ENCODE data around the gene ABT1.
A peak's percentile ranks its signal among the peaks of the same experiment; 100 is the strongest.

ABT1 gene

DNA sequence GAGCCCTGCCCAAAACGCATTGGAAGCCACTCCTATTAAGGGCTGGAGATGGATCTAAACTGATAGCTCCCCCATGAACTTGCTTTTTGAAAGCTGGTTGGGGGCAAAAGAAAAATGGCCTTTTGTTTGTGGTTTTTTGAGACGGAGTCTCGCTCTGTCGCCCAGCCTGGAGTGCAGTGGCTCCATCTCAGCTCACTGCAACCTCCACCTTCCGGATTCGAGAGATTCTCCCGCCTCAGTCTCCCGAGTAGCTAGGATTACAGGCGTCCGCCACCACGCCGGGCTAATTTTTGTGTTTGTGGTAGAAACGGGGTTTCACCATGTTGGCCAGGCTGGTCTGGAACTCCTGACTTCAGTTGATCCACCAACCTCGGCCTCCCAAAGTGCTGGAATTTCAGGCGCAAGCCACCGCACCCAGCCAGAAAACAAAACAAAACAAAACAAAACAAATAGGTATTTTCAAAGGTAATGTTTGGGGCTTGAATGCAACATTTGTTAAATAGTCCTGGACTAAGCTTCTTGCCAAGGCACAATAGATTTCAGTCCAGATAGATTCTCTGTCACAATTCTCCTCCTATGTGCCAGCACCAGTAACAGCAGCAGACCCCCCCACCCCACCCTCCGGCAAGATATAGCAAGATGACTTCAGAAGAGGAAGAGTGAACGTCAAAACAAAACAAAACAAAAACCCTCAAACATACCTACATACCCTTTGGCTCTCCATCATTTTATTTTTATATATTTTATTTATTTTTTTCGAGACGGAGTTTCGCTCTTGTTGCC lies 26.5 kb upstream of the ABT1 start:
- Histone ChIP-seq H3K4me2 (ENCODE audit: low read depth, low read length, poor library complexity, severe bottlenecking) (no peak overlapping the region), H3K27ac (ENCODE audit: low read depth, low read length) (no peak overlapping the region)

DNA sequence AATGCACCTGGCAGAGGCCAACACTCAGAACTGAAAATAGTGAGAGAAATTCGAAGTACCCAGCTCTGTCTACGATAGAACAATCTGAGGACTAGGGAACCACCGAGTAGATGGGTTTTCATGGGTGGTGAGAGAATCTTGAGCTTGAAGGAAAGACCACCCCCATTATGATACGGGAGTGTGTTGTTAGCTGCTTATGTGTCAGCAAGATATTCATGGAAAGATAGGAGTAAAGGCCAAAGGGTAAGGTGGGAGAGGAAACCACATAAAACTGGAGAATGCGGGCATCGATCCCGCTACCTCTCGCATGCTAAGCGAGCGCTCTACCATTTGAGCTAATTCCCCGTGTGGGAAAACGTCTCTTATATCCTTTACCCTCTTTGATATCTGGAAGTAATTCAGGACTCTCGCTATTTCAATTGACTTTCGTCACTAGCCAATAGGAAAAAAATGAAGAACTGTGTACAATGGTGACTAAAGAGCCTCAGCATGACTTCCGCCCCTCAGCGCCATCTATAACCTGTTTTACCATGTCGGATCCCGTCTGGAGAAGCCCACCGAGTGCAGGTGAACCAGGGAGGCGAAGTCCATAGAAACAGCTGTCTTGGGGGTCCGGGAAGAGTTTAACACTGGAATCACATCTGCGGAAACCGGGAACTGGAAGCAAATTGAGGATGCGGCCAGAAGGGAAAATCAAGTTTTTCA lies 25.0 kb upstream of the ABT1 start:
- TF ChIP-seq EZH2phosphoT487 (conservative IDR thresholded peaks at IDR 0.05; ENCODE audit: low read length) (no peak), CTCF (IDR thresholded peaks at IDR 0.05; ENCODE audit: insufficient read depth, low read length, poor library complexity, severe bottlenecking) (no peak)
- peak overlapping the region; percentile 46 for H2AFZ ChIP-seq (ENCODE audit: low read depth, low read length, severe bottlenecking)
- H3K79me2 ChIP-seq (ENCODE audit: insufficient read depth, low read length) = no peaks in the 10 kb centered on the region
- H3K27me3 ChIP-seq (ENCODE audit: low read length) = no peaks in the 10 kb centered on the region
- peak overlapping the region; percentile 44 for H3K4me2 ChIP-seq (ENCODE audit: low read depth, low read length, poor library complexity, severe bottlenecking)
- no peaks in the 10 kb centered on the region for H3K9me2 ChIP-seq (replicated peaks; ENCODE audit: insufficient read depth, low read length)
- H3K9me3 ChIP-seq (ENCODE audit: insufficient read depth, low read length) = no peaks in the 10 kb centered on the region
- no peak overlapping the region for H3K27ac ChIP-seq (ENCODE audit: low read depth, low read length)
- H3F3A ChIP-seq (ENCODE audit: insufficient read depth) = no peaks in the 10 kb centered on the region; the same call in 1 of the 2 replicates
- H3K4me3 ChIP-seq (ENCODE audit: insufficient read depth, low read length, poor library complexity, severe bottlenecking) = peak overlapping the region; percentile 18
- H4K20me1 ChIP-seq (ENCODE audit: low read depth, low read length) = no peaks in the 10 kb centered on the region
- H3K9ac ChIP-seq (ENCODE audit: low read length) = peak overlapping the region; percentile 18; the same call in 1 of the 2 replicates
- no peaks in the 10 kb centered on the region for H3K36me3 ChIP-seq (ENCODE audit: low read length)

More for the DNA sequence above, 26.5 kb upstream of the ABT1 start:
- H3F3A ChIP-seq (ENCODE audit: insufficient read depth) = no peaks in the 10 kb centered on the region; the same call in 1 of the 2 replicates
- H4K20me1 ChIP-seq (ENCODE audit: low read depth, low read length) = no peaks in the 10 kb centered on the region
- no peak overlapping the region for H2AFZ ChIP-seq (ENCODE audit: low read depth, low read length, severe bottlenecking)
- no peaks in the 10 kb centered on the region for H3K79me2 ChIP-seq (ENCODE audit: insufficient read depth, low read length)
- TF ChIP-seq EZH2phosphoT487 (conservative IDR thresholded peaks at IDR 0.05; ENCODE audit: low read length) = no peak
- TF ChIP-seq CTCF (IDR thresholded peaks at IDR 0.05; ENCODE audit: insufficient read depth, low read length, poor library complexity, severe bottlenecking) = no peak
- no peaks in the 10 kb centered on the region for H3K36me3 ChIP-seq (ENCODE audit: low read length)
- no peaks in the 10 kb centered on the region for H3K9me2 ChIP-seq (replicated peaks; ENCODE audit: insufficient read depth, low read length)
- H3K4me3 ChIP-seq (ENCODE audit: insufficient read depth, low read length, poor library complexity, severe bottlenecking) = no peak overlapping the region
- no peaks in the 10 kb centered on the region for H3K27me3 ChIP-seq (ENCODE audit: low read length)
- H3K9me3 ChIP-seq (ENCODE audit: insufficient read depth, low read length) = no peaks in the 10 kb centered on the region
- H3K9ac ChIP-seq (ENCODE audit: low read length) = no peak overlapping the region

GRCh38 chr6:26575494-26575939 lies 21.2 kb upstream of the ABT1 start:
- H3K9me2 ChIP-seq (replicated peaks; ENCODE audit: insufficient read depth, low read length) = no peaks in the 10 kb centered on the region
- no peaks in the 10 kb centered on the region for H3K9me3 ChIP-seq (ENCODE audit: insufficient read depth, low read length)
- H3K9ac ChIP-seq (ENCODE audit: low read length) = no peak overlapping the region
- no peak overlapping the region for H3K4me2 ChIP-seq (ENCODE audit: low read depth, low read length, poor library complexity, severe bottlenecking)
- H3K4me3 ChIP-seq (ENCODE audit: insufficient read depth, low read length, poor library complexity, severe bottlenecking) = no peak overlapping the region
- H3K27ac ChIP-seq (ENCODE audit: low read depth, low read length) = no peak overlapping the region
- no peaks in the 10 kb centered on the region for H3K79me2 ChIP-seq (ENCODE audit: insufficient read depth, low read length)
- no peaks in the 10 kb centered on the region for H3K36me3 ChIP-seq (ENCODE audit: low read length)
- no peaks in the 10 kb centered on the region for H4K20me1 ChIP-seq (ENCODE audit: low read depth, low read length)
- no peaks in the 10 kb centered on the region for H3F3A ChIP-seq (ENCODE audit: insufficient read depth)
- no peaks in the 10 kb centered on the region for H3K27me3 ChIP-seq (ENCODE audit: low read length)
- H2AFZ ChIP-seq (ENCODE audit: low read depth, low read length, severe bottlenecking) = no peak overlapping the region
- TF ChIP-seq EZH2phosphoT487 (conservative IDR thresholded peaks at IDR 0.05; ENCODE audit: low read length) (no peak), CTCF (IDR thresholded peaks at IDR 0.05; ENCODE audit: insufficient read depth, low read length, poor library complexity, severe bottlenecking) (no peak)
